GM21447 (cell line): ENCODE measurements around the gene SIGLEC8.
A peak's percentile ranks its signal among the peaks of the same experiment; 100 is the strongest.
"Not testable (repeated sequence)": the region's sequence is repeated elsewhere in the genome, so short reads cannot be mapped to it uniquely, and the experiment has no call there.

ENCODE experiments used
- ATAC-seq: cut with Tn5 transposase; IDR thresholded peaks from one replicate; pipeline ENCODE4 v1.9.1; 2021; ENCODE audit not compliant: unreplicated experiment

SIGLEC8 gene

DNA sequence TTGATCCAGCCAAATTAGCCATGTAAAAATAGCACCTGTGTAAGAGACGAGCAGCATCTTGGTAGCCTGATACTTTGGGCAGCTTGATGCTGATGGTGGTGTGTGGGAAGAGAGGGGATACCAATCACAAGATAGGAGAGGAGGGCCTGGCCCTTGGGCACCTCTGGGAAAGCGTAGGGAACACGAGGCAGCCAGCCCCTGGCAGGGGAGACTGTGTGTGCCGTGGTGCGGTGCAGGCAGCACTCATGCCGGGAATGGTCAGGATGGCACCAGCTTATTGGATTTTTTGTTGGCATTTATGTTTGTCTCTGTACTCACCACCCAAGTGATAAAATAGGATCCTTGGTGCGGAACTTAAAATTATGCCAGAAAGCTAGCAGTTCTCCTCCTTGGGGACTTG lies 10.2 kb downstream of the SIGLEC8 start:
- ATAC-seq: no peak

- ATAC-seq: not testable (repeated sequence)
These were observed 10.7 kb downstream of the SIGLEC8 start for GRCh38 chr19:51447510-51447909.

GRCh38 chr19:51441410-51442390 lies 16.6 kb downstream of the SIGLEC8 start:
- peak; percentile 92 for ATAC-seq

DNA sequence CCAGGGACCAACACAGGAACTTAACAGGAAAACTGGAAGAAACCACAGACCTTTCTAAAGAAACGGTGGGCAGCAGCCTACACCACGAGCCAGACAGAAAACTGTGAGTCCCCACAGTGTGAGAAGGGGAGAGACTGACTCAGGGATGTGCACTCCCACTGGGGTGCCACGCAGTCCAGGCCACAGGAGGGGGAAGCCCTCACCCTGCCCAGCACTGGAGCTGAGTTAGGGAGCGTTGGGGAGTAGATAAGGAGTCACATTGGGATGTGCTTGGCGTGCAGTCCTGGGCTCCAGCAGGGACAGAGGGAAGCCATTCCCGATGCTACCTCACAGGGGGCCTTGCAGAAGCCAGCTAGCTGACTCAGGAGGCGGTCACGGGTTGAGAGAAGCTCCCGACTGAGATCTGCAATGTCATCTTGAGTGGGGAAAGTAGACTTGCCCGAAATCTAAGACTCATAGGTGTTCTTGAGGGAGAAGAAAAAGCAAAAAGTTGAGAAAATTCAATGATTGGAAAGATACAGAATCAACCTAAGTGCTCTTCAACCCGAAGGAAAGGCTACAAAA lies 17.3 kb downstream of the SIGLEC8 start:
- no peak for ATAC-seq

GRCh38 chr19:51440052-51440451 lies 18.2 kb downstream of the SIGLEC8 start:
- ATAC-seq: no peak

DNA sequence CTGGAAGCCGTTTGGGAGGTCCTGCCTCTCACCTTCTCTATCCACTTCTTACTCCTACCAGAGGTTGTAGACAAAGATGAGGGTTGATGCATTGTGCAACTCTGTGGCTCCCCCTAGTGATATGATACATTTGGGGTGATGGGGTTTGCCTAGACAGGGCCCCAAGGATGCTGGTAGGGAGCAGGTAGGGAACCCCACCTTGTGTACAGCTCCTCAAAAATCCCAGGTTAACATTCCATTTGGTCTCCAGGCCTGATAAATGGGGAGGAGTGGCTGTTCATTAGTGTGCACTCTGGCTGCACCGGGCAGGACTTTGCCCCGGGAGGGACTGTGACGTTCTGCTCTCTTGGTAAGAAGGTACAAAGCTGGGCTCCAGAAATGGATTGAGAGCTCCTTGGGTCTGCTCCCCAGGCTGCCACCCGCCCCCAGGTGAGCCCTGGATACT lies 19.2 kb downstream of the SIGLEC8 start:
- ATAC-seq: no peak

DNA sequence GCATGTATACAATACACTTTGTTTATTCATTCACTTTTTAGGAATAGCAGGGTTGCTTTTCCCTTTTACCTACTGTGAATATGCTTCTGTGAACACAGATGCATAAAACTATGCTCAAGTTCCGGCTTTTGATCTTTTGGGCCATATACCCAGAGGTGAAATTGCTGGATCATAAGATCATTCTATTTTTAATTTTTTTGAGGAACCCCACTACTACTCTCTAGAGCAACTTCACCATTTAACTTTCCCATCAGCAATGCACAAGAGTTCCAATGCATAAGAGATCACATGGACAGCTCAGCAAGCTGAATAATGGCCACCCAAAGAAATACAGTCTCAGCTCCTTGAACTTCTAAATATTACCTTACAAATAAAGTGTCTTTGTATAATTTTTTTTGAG lies 23.8 kb downstream of the SIGLEC8 start:
- no peak for ATAC-seq

DNA sequence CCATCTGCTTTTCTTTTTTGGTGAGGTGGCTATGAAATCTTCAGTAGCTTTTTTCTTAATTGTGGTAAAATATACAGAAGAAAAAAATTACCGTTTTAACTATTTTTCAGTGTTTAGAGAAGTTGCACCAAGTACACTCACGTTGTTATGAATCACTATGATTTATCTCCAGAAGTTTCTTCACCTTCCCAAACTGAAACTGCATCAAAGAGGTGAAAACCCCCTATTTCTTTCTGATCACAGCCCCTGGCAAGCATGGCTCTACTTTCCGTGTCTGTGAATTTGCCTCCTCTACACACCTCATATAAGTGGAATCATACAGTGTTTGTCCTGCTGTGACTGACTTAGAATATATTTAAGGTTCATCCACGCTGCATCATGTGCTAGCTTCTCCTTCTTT lies 25.2 kb downstream of the SIGLEC8 start:
- ATAC-seq: no peak

DNA sequence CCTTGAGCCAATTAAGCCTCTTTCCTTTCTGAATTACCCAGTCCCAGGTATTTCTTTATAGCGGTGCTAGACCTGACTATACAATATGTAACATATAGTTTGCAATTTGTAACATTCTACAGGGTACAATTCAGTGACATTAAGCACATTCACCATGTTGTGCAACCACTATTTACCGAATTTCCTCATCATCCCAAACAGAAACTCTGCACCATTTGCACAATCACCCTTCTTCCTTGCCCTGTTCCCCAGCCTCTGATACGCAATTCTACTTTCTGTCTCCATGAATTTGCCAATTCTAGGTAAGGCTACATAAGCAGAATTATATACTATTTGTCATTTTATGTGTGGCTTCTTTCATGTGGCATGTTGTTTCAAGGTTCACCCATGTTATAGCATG lies 27.1 kb downstream of the SIGLEC8 start:
- ATAC-seq: no peak

GRCh38 chr19:51430221-51430620 lies 28.0 kb downstream of the SIGLEC8 start:
- no peak for ATAC-seq

DNA sequence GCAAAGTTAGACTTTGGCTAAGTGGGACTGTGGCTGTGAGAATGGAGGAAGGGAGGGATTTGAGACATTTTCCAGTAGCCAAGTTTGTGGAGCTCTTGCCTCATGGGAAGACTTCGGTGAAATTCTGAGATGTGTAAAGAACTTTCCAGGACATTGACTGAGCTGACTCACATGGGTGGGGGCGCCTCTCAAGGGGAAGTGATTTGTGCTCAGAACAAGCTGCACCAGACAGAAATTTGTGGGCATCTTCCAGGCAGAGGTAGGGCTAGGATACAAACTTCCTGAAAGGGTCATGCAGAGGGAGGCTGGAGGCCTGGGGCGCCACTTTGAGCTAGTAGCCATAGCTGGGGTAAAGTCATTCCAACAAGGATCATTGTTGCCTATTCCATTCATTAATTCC lies 31.1 kb downstream of the SIGLEC8 start:
- no peak for ATAC-seq

- no peak for ATAC-seq
These were observed 36.2 kb downstream of the SIGLEC8 start for GRCh38 chr19:51422053-51422448.

DNA sequence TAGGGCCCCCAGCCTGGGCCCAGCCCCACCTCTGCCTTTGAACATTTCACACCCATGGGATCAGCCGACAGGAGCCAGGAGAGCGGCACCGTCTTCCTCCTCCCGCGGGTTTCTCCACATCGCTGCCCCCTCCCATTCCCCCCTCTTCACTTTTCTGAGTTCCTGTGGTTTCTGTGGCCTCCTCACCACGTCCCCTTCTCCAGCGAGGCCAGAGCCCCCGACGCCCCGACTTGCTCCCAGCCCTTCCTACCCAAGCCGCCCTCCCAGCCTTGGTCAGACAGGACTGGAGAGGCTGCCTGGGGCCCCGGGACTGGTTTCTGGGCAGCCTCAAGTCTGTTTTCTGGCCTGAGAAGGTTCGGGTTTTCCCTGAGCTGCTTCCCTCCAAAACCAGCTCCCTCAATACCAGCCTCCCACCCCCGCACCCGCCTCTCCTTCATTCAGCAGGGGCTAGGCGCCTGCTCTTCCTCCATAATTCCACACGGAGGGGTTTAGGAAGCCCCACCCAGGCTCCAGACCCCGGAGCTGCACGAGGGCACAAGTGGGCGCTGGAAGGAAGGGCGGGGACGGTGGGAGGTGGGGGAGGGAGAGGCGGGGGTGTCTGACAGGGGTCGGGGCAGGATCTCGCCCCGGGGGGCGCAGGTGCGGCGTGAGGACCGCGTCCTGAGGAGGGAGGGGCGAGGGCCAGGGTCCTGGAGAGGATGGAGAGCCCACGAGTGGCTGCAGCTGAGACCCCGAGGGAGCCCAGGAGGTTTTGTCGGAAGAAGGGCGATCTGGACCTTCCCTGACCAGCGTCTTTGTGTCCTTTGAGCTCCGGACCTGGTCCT lies 36.8 kb downstream of the SIGLEC8 start:
- ATAC-seq: no peak

DNA sequence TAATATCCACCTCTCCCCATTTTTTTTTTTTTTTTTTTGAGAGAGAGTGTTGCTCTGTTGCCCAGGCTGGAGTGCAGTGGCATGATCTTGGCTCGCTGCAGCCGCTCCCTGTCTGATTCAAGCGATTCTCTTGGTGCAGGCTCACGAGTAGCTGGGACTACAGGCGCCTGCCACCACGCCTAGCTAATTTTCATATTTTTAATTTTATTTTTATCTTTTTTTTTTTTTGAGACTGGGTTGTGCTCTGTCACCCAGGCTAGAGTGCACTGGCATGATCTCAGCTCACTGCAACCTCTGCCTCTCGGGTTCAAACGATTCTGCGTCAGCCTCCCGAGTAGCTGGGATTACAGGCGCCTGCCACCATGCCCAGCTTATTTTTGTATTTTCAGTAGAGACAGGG lies 37.7 kb downstream of the SIGLEC8 start:
- ATAC-seq: not testable (repeated sequence)

DNA sequence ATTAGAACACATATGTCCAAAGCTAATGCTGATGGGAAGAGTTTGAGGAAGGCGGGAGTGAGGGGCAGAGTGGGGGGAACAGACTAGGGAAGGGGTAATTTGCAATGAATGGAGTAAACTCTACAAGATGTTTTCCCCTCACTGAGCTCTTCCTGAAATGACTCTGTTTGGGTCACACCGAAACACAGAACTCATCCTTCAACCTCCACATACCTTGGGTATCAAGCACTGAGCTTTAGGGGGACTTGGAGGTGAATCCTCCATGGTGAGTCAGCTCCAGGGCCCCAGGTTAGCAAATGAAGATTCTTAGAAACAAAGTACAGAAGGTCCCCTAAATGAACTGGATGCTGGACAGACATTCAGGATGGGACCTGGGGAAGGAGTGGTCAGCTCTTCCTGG lies 39.5 kb downstream of the SIGLEC8 start:
- ATAC-seq: no peak

- ATAC-seq: peak; percentile 14
These were observed 40.5 kb downstream of the SIGLEC8 start for GRCh38 chr19:51417810-51418157.

DNA sequence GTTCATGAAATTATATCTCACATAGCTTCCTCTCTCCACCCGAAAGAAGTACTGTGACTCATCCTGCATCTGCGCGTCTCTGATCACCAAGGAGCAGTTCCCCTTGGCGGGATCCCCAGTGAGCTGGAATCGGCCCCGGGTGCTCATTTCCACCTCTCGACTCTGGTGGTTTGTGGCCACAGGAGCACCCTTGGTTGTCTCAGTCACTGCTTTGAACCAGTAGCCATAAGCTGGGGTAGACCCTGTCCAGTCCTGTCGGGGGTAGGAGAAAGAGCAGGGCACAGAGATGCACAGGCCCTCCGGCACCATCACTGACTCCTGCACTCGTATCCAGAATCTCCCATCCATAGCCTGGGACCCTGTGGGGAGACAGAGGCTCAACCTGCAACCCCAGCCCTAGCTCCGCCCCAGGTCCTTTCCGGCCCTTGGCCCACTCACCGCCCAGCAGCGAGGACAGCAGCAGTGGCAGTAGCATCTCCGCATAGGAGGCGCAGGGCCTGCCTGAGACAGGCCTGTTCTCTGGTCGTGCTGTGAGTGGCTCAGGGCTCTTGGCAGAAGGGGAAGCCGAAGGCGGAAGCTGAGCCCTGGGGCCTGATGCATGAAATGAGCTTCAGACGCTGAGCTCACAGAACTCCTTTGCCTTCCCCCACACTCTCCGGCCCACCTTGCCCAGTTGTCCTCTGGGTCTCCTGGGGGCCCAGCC lies 41.0 kb downstream of the SIGLEC8 start, which contains the start of gene SIGLEC10:
TSS of gene SIGLEC10 (minus strand) at position 536 of the 703 bp plus-strand sequence. CDS start at position 475, 61 bp downstream.
- peak; percentile 67 for ATAC-seq

- not testable (repeated sequence) for ATAC-seq
These were observed 41.8 kb downstream of the SIGLEC8 start for GRCh38 chr19:51416422-51416821.

- no peak for ATAC-seq
These were observed 43.1 kb downstream of the SIGLEC8 start for GRCh38 chr19:51415187-51415586.

GRCh38 chr19:51410950-51411748 lies 47.1 kb downstream of the SIGLEC8 start:
- no peak for ATAC-seq
